ENCODE measurements around the gene TRIM10.
A peak's percentile ranks its signal among the peaks of the same experiment; 100 is the strongest.

- peak; percentile 73 for TF ChIP-seq EZH2 (IDR thresholded peaks at IDR 0.05; ENCODE audit: insufficient read depth, poor library complexity, severe bottlenecking)
- 0 out of 2 replicates have a peak, but pooled peaks have one; percentile 29 for TF ChIP-seq EZH2phosphoT487 (IDR thresholded peaks at IDR 0.05; ENCODE audit: insufficient read depth, low read depth)
Observed at GRCh38 chr6:30171677-30172471, 10.9 kb upstream of the TRIM10 start.
